ENCODE results near the gene STXBP6.

The STXBP6 gene

GRCh38 chr14:24954037-24954699 lies 95.8 kb downstream of the STXBP6 start:
- TF ChIP-seq, protein P1, sequence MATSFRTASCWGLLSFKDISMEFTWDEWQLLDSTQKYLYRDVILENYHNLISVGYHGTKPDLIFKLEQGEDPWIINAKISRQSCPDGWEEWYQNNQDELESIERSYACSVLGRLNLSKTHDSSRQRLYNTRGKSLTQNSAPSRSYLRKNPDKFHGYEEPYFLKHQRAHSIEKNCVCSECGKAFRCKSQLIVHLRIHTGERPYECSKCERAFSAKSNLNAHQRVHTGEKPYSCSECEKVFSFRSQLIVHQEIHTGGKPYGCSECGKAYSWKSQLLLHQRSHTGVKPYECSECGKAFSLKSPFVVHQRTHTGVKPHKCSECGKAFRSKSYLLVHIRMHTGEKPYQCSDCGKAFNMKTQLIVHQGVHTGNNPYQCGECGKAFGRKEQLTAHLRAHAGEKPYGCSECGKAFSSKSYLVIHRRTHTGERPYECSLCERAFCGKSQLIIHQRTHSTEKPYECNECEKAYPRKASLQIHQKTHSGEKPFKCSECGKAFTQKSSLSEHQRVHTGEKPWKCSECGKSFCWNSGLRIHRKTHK (tag by site-specific recombination; IDR thresholded peaks at IDR 0.05), result no peak
- H3K4me1 ChIP-seq (ENCODE audit: control insufficient read depth, insufficient read depth, low read length), result peaks cover 12% of the 10 kb centered on the region
- no peak overlapping the region for H3K4me3 ChIP-seq (ENCODE audit: low read depth, low read length)
- no peaks in the 10 kb centered on the region for H3K9me3 ChIP-seq (ENCODE audit: control insufficient read depth, insufficient read depth, low read depth, low read length)
- no peak overlapping the region for H3K27ac ChIP-seq (ENCODE audit: extremely low read depth, low read depth, low read length)
- CTCF ChIA-PET, result interaction anchor here (0.9 to 1.5 kb wide), 6 partner anchors 12 to 178 kb away, joined by 3 to 7 read pairs (median 4); no protein-coding TSS in a partner anchor
- POLR2A ChIA-PET, result no interaction called here
- H3K36me3 ChIP-seq (ENCODE audit: control insufficient read depth in 2 of 2, insufficient read depth in 1 of 2, low read length in 2 of 2), result no peaks in the 10 kb centered on the region

- CTCF ChIA-PET, result interaction anchor here (0.6 to 1.7 kb wide), 11 partner anchors 8 to 259 kb away, joined by 3 to 7 read pairs (median 4); no protein-coding TSS in a partner anchor
- no peak for TF ChIP-seq PRDM1 (tag by site-specific recombination; IDR thresholded peaks at IDR 0.05)
- no peak for TF ChIP-seq ZBTB7A (tag by site-specific recombination; IDR thresholded peaks at IDR 0.05; ENCODE audit: low read depth)
- TF ChIP-seq, protein P2, sequence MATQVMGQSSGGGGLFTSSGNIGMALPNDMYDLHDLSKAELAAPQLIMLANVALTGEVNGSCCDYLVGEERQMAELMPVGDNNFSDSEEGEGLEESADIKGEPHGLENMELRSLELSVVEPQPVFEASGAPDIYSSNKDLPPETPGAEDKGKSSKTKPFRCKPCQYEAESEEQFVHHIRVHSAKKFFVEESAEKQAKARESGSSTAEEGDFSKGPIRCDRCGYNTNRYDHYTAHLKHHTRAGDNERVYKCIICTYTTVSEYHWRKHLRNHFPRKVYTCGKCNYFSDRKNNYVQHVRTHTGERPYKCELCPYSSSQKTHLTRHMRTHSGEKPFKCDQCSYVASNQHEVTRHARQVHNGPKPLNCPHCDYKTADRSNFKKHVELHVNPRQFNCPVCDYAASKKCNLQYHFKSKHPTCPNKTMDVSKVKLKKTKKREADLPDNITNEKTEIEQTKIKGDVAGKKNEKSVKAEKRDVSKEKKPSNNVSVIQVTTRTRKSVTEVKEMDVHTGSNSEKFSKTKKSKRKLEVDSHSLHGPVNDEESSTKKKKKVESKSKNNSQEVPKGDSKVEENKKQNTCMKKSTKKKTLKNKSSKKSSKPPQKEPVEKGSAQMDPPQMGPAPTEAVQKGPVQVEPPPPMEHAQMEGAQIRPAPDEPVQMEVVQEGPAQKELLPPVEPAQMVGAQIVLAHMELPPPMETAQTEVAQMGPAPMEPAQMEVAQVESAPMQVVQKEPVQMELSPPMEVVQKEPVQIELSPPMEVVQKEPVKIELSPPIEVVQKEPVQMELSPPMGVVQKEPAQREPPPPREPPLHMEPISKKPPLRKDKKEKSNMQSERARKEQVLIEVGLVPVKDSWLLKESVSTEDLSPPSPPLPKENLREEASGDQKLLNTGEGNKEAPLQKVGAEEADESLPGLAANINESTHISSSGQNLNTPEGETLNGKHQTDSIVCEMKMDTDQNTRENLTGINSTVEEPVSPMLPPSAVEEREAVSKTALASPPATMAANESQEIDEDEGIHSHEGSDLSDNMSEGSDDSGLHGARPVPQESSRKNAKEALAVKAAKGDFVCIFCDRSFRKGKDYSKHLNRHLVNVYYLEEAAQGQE (tag by site-specific recombination; IDR thresholded peaks at IDR 0.05), result no peak
- TF ChIP-seq, protein P3, sequence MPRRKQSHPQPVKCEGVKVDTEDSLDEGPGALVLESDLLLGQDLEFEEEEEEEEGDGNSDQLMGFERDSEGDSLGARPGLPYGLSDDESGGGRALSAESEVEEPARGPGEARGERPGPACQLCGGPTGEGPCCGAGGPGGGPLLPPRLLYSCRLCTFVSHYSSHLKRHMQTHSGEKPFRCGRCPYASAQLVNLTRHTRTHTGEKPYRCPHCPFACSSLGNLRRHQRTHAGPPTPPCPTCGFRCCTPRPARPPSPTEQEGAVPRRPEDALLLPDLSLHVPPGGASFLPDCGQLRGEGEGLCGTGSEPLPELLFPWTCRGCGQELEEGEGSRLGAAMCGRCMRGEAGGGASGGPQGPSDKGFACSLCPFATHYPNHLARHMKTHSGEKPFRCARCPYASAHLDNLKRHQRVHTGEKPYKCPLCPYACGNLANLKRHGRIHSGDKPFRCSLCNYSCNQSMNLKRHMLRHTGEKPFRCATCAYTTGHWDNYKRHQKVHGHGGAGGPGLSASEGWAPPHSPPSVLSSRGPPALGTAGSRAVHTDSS (tag by site-specific recombination; IDR thresholded peaks at IDR 0.05), result no peak
- POLR2A ChIA-PET, result no interaction called here
- H3K4me3 ChIP-seq (ENCODE audit: low read depth, low read length), result no peak overlapping the region
- H3K4me1 ChIP-seq (ENCODE audit: control insufficient read depth, insufficient read depth, low read length), result peaks cover 6% of the 10 kb centered on the region
- H3K27ac ChIP-seq (ENCODE audit: extremely low read depth, low read depth, low read length), result no peak overlapping the region
- no peaks in the 10 kb centered on the region for H3K36me3 ChIP-seq (ENCODE audit: control insufficient read depth in 2 of 2, insufficient read depth in 1 of 2, low read length in 2 of 2)
- H3K9me3 ChIP-seq (ENCODE audit: control insufficient read depth, insufficient read depth, low read depth, low read length), result no peaks in the 10 kb centered on the region
Observed at GRCh38 chr14:24952851-24953666, 96.9 kb downstream of the STXBP6 start.

DNA sequence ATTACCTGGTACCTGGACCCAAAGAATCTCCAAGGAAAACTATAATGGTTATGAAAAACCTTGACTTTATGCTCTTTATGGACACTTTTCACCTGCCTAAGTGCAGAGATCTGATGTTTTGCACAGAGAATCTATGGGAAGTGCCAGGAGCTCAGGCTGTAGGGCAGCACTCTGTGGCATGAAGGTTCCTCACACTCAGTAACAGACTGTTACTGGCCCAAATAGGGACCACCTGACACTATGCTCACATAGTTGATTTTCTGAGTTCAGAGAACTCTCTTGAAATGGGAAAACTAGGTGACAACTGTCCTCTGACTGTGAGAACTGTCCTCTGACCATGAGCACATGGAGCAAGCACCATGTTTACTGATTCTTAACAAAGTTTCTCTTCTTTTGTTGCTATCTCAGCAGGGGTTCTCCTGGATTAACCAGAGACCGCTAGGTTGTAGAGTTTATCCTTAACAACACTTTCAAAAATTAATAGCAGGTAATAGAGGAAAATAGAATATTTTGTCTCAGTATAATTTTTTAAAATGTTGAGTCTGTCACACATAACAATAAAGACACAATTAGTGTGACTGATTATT lies 101.6 kb downstream of the STXBP6 start:
- Histone ChIP-seq H3K27ac (ENCODE audit: extremely low read depth, low read depth, low read length) (no peak overlapping the region), H3K4me3 (ENCODE audit: low read depth, low read length) (no peak overlapping the region), H3K9me3 (ENCODE audit: control insufficient read depth, insufficient read depth, low read depth, low read length) (no peaks in the 10 kb centered on the region), H3K36me3 (ENCODE audit: control insufficient read depth in 2 of 2, insufficient read depth in 1 of 2, low read length in 2 of 2) (no peaks in the 10 kb centered on the region), H3K4me1 (ENCODE audit: control insufficient read depth, insufficient read depth, low read length) (no peaks in the 10 kb centered on the region)
- CTCF ChIA-PET, result interaction anchor here (0.6 kb wide), 1 partner anchor 9 kb away, joined by 4 read pairs; no protein-coding TSS in a partner anchor
- TF ChIP-seq ZNF660 (tag by site-specific recombination; IDR thresholded peaks at IDR 0.05) (no peak), SCRT2 (tag by site-specific recombination; IDR thresholded peaks at IDR 0.05) (no peak), ZNF114 (tag by site-specific recombination; IDR thresholded peaks at IDR 0.05) (no peak), ZNF16 (tag by site-specific recombination; IDR thresholded peaks at IDR 0.05; ENCODE audit: low read depth) (no peak), ZNF24 (tag by site-specific recombination; IDR thresholded peaks at IDR 0.05) (no peak), ZNF830 (tag by site-specific recombination; IDR thresholded peaks at IDR 0.05; ENCODE audit: low read depth) (no peak), ZNF248 (tag by site-specific recombination; IDR thresholded peaks at IDR 0.05) (no peak), REPIN1 (tag by site-specific recombination; IDR thresholded peaks at IDR 0.05; ENCODE audit: low read depth) (no peak), ZNF623 (tag by site-specific recombination; IDR thresholded peaks at IDR 0.05) (no peak), ZBTB44 (tag by site-specific recombination; IDR thresholded peaks at IDR 0.05) (no peak)
- POLR2A ChIA-PET, result no interaction called here

Measured in HEK293 (cell line).